GM18505 (cell line): ENCODE measurements around the gene RBM15.

Experiments used
- ATAC-seq: cut with Tn5 transposase; IDR thresholded peaks from one replicate; pipeline ENCODE4 v1.9.1; 2021; ENCODE audit not compliant: unreplicated experiment
- POLR2A ChIP-seq: IDR thresholded peaks from 4 replicates; pipeline ENCODE4 v1.6.1; 2011; ENCODE audit warnings: borderline replicate concordance; ENCODE audit not compliant: insufficient read depth, insufficient read length; ENCODE audit errors: extremely low read depth

Gene RBM15

GRCh38 chr1:110338886-110339406, at the start of gene RBM15:
Gene RBM15, plus strand, starts transcription at chr1:110339377. Its CDS starts 29 bp downstream, at chr1:110339406.
- TF ChIP-seq POLR2A, result no peak
- ATAC-seq, result peak; percentile 60

GRCh38 chr1:110291241-110292030, 47.7 kb upstream of the RBM15 start:
- TF ChIP-seq POLR2A, result no peak
- ATAC-seq, result no peak

GRCh38 chr1:110292031-110292741, 47.0 kb upstream of the RBM15 start:
- no peak for TF ChIP-seq POLR2A
- ATAC-seq, result no peak

GRCh38 chr1:110293601-110294104, 45.5 kb upstream of the RBM15 start:
- no peak for ATAC-seq
- no peak for TF ChIP-seq POLR2A

- no peak for ATAC-seq
- TF ChIP-seq POLR2A, result no peak
Observed at GRCh38 chr1:110294308-110294707, 44.9 kb upstream of the RBM15 start.

- ATAC-seq, result no peak
- TF ChIP-seq POLR2A, result no peak
Observed at GRCh38 chr1:110298991-110299390, 40.2 kb upstream of the RBM15 start.

- no peak for TF ChIP-seq POLR2A
- no peak for ATAC-seq
Observed at GRCh38 chr1:110300412-110301085, 38.6 kb upstream of the RBM15 start.

- ATAC-seq, result no peak
Observed at GRCh38 chr1:110302836-110303235, 36.3 kb upstream of the RBM15 start.

GRCh38 chr1:110305900-110306420, 33.2 kb upstream of the RBM15 start:
- no peak for TF ChIP-seq POLR2A

More at GRCh38 chr1:110302836-110303235, 36.3 kb upstream of the RBM15 start:
- no peak for TF ChIP-seq POLR2A

GRCh38 chr1:110307239-110307974, 31.8 kb upstream of the RBM15 start:
- no peak for TF ChIP-seq POLR2A
- no peak for ATAC-seq

More at GRCh38 chr1:110305900-110306420, 33.2 kb upstream of the RBM15 start:
- no peak for ATAC-seq

- TF ChIP-seq POLR2A, result no peak
- ATAC-seq, result no peak
Observed at GRCh38 chr1:110308247-110308646, 30.9 kb upstream of the RBM15 start.

- no peak for ATAC-seq
- TF ChIP-seq POLR2A, result no peak
Observed at GRCh38 chr1:110309139-110309538, 30.0 kb upstream of the RBM15 start.
